NCI-H2196 treated with DMSO at 0.1 percent for 48 hours (cell line): ENCODE data around the gene GPS1.

Source experiments
- DNase-seq: peaks from one replicate; lab custom pipeline; 2025; ENCODE audit not compliant: unreplicated experiment; lab: John Stamatoyannopoulos, UW

Gene GPS1

DNA sequence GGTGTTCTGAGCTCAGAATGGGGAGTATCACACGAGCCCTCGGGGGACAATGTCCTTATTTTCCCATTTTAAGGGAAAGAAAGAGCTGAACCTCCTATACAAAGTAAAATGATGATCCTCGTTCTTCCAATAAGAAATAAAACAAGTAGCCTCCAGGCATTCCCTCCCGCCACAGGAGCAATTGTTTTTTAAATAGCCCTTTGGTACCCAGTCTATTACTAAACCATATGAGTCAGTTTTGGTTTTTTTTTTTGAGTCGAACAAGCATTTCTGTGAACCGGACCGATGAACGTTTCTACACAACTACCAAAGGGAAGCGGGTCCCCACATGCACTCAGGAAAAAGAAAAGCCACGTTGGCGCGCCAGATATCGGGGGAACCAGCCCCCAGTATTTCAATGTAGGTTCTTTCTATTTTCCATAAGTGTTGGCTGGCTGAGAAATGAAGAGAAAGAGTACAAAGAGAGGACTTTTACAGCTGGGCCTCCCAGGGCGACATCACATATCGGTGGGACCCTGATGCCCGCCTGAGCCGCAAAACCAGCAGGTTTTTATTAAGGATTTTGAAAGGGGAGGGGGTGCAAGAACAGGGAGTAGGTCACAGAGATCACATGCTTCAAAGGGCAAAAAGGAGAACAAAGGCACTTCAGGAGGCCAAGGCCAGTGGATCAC lies 10.4 kb upstream of the GPS1 start:
- DNase-seq: no peak

DNA sequence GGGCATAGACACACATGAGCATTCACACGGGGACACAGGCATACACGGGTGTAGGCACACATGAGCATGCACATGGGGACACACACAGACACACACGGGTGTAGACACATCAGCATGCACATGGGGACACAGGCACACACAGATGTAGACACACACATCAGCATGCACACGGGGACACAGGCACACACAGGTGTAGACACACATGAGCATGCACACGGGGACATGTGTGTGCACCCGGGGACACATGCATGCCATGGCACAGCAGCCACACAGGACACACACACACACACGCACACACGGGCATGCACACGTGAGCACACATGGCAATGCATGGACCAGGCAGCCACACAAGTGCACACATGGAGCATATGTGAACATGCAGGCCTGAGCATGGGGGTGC lies 9.0 kb upstream of the GPS1 start:
- no peak for DNase-seq

GRCh38 chr17:82043507-82043906 lies 8.2 kb upstream of the GPS1 start:
- no peak for DNase-seq

DNA sequence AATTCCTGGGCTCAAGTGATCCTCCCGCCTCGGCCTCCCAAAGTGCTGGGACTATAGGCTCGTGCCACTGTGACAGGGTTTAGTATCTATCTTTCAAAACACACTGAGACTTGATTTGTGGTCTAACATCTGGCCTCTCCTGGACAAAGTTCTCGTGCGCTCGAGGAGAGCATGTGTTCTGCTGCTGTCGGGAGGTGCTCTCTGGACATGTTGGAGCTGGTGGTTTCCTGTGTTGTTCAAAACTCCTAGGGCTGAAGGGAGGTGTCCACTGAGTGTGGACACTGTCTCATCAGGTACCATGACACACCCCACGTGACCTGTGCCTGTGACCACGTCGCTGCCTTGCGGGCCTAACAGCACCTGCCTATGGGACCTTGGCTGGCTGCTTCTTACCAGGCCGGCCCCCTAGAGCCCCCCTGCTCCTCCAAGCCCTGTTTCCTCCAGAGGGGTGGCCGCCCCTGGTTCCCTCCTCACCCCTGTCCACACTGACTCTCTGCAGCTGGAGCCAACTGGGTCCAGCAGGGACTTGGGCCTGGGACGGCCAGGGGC lies 5.7 kb upstream of the GPS1 start:
- DNase-seq: no peak

- no peak for DNase-seq
Observed at GRCh38 chr17:82046903-82047302, 4.8 kb upstream of the GPS1 start.

DNA sequence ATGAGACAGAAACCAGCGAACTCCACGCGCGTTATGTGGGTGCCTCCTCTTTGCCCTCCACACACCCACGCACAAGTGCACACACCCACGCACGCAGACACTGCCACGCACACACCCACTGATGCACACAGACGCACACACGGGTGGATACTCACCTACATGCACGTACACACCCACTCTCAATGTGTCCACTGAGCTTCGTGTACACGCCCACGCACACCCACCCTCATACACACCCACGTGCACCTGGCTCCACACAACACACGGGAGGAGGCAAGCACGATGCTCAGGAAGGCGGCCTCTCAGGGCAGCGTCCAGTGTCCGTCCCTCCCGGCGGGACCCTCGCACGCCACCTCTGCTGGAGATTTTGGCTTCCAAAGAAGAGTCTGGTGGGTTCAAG lies 4.3 kb upstream of the GPS1 start:
- no peak for DNase-seq

GRCh38 chr17:82047914-82048570 lies 3.7 kb upstream of the GPS1 start:
- no peak for DNase-seq

GRCh38 chr17:82048571-82048971 lies 3.1 kb upstream of the GPS1 start:
- DNase-seq: no peak

- no peak for DNase-seq
Observed at GRCh38 chr17:82049106-82049505, 2.6 kb upstream of the GPS1 start.

GRCh38 chr17:82049521-82049971 lies 2.2 kb upstream of the GPS1 start:
- no peak for DNase-seq

GRCh38 chr17:82050152-82050760 lies 1.4 kb upstream of the GPS1 start:
- no peak for DNase-seq

DNA sequence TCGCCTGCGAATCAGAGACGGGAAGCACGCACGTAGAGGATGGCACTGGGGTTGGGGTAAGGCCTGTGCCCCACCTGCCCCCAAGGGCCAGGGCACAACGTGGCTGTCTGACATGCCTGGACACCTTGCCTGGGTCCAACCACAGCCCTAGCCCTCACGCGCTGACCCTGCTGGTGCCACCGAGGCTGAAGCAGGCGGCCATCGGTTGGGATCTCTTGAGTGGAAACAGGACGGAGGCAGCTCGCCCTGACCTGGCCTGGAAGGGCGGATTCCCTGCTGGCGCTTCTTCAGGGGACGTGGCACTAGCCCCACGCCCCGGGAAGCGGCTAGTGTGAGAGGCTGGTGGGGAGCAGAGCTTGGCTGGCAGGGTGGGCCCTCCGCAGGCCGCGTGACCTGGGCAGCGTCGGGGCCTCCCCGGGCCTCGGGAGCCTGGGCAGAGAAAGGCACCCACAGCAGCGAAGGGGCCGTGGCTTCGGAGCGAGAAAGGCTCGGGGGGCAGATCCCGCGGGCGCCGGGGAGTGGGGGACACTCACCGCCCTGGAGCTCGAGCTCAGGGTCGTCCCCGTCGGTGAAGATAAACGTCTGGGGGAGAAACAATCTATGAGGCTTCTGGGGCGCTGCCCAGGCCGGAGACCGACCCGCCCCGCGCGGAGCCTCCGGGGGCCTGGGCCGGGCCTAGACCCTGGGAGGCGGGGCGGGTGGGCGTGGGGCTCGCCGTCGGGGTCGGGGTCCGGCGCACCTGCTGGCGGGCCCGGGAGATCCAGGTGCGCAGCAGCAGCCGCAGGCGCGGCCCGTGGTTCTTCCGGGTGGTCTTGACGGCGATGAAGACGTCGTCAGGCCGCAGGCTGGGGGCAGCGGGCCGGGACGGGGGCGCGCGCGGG lies 697 bp upstream of the GPS1 start:
- no peak for DNase-seq

DNA sequence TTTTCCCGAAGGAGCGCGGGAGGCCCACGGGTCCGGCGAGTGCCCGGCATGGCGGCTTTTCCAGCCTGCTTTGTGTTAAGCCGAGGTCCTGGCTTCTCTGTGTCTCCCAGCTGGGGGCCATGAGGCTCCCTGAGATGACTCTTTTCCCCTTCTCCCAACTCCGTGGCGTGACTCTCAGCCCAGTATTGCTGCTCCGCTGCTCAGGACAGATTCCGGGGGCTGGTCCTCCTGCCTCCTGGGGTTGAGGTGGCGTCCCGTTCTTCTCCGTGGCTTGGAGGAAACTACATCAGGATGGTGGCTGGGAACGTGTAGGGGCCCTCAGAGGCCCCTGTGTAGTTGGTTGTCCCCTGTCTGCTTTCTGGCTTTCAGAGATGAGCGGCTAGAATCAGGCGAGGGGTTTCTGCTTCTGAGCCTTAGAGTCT lies 951 bp downstream of the GPS1 start:
- DNase-seq: no peak

DNA sequence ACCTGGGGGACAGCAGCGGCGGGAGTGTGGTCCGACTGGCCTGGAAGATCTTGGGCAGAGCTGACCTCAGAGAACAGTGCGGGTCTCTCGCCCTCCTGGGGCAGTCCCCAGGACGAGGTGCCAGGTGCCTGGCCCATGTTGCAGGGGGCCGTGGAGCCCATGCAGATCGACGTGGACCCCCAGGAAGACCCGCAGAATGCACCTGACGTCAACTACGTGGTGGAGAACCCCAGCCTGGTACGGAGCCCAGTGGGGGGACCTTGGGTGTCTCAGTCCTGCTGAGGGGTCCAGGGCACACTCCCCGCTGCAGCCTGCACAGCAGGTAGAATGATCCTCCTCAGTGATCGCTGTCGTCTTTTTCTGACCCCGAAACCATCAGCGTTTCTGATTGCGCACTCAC lies 1.4 kb downstream of the GPS1 start:
- DNase-seq: no peak

- no peak for DNase-seq
Observed at GRCh38 chr17:82053556-82054263, 2.0 kb downstream of the GPS1 start.

DNA sequence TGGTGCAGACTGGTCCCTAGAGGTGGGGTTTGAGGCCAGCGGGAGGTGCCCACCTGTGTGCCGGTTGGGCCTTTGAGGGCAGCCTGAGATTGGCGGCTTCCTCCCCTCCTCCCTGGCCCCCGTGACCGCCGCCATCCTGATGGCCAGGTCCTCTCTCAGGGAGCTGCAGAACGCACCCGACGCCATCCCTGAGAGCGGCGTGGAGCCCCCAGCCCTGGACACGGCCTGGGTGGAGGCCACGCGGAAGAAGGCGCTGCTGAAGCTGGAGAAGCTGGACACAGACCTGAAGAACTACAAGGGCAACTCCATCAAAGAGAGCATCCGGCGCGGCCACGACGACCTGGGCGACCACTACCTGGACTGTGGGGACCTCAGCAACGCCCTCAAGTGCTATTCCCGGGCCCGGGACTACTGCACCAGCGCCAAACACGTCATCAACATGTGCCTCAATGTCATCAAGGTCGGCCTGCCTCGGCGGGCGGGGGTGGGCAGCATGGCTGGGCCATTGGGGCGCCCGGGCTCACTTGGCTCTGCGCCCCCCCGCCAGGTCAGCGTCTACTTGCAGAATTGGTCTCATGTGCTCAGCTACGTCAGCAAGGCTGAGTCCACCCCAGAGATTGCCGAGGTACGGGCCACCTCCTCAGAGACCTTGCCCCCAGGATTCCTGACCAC lies 2.8 kb downstream of the GPS1 start:
- no peak for DNase-seq

GRCh38 chr17:82055023-82055964 lies 3.6 kb downstream of the GPS1 start:
- no peak for DNase-seq

DNA sequence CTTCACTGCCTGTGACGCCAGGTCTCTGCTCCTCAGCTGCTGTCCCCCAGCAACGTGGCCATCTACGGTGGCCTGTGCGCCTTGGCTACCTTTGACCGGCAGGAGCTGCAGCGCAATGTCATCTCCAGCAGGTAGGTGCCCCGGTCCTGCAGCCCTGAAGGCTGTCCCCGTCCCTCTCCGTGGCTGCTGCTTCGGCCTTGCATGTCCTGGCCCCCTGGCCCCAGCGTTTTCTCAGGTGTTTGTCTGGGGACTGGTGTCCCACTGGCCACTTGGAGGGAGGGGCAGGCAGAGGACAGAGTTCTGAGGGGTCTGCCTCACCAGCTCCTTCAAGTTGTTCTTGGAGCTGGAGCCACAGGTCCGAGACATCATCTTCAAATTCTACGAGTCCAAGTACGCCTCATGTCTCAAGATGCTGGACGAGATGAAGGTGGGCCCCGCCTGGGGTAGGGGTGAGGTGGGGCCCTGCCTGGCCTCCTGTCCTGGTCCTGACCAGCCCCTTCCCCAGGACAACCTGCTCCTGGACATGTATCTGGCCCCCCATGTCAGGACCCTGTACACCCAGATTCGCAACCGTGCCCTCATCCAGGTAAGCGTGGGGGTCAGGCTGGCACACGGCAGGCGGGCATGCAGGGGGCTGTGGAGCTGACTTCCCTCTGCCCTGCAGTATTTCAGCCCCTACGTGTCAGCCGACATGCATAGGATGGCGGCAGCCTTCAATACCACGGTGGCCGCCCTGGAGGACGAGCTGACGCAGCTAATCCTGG lies 4.4 kb downstream of the GPS1 start:
- DNase-seq: no peak
